Measurements from ENCODE around the gene HDAC1.
"Not testable (repeated sequence)": the region's sequence is repeated elsewhere in the genome, so short reads cannot be mapped to it uniquely, and the experiment has no call there.

HDAC1 gene

DNA sequence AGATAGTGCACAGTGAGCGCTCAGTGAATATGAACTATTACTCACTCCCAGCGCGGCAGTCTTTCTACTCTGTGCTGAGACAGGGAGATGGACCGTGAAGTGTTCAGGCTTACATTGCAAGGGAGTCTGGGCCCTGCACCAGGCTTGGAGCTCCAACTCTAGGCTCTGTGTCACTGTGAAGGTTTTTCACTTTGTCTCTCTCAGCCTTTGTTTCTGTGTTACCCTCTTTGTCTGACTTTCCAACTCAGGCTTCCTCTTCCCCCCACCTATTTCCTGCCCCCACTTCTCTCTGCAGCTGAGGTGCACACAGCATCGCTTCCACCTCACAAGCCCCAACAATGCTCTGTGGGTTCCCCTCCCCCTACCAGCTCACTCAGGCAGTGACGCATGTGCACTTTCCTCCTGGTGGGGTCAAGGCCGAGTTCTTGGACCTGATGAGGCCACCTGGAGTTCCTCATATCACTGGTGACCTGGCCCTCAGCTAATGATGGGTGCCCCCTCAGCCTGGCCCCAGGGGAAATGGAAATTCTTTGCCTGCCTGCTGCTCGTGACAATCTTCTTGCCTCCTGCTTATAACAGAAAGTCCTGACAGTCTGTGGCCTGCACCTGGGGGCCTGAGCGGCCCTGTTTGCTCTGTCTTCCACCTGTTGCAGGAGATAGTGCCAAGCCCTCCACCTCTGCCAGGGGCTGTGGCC is 41.9 kb upstream of the HDAC1 start:
- CTCF ChIA-PET: interaction anchor here (1.2 to 14.4 kb wide), 12 partner anchors 9 to 187 kb away, joined by 3 to 156 read pairs (median 10); partner anchors contain the start of gene KPNA6
- TF ChIP-seq, protein P1, sequence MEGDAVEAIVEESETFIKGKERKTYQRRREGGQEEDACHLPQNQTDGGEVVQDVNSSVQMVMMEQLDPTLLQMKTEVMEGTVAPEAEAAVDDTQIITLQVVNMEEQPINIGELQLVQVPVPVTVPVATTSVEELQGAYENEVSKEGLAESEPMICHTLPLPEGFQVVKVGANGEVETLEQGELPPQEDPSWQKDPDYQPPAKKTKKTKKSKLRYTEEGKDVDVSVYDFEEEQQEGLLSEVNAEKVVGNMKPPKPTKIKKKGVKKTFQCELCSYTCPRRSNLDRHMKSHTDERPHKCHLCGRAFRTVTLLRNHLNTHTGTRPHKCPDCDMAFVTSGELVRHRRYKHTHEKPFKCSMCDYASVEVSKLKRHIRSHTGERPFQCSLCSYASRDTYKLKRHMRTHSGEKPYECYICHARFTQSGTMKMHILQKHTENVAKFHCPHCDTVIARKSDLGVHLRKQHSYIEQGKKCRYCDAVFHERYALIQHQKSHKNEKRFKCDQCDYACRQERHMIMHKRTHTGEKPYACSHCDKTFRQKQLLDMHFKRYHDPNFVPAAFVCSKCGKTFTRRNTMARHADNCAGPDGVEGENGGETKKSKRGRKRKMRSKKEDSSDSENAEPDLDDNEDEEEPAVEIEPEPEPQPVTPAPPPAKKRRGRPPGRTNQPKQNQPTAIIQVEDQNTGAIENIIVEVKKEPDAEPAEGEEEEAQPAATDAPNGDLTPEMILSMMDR (IDR thresholded peaks at IDR 0.05; ENCODE audit: control extremely low read depth, extremely low read depth, low read depth, missing control alignments): no peak
- POLR2A ChIA-PET: interaction anchor here (0.6 to 3.5 kb wide), 4 partner anchors 9 to 314 kb away, joined by 3 to 27 read pairs (median 6); partner anchors contain the start of gene MARCKSL1
- peak; percentile 86 for DNase-seq (ENCODE audit: extremely low spot score)

DNA sequence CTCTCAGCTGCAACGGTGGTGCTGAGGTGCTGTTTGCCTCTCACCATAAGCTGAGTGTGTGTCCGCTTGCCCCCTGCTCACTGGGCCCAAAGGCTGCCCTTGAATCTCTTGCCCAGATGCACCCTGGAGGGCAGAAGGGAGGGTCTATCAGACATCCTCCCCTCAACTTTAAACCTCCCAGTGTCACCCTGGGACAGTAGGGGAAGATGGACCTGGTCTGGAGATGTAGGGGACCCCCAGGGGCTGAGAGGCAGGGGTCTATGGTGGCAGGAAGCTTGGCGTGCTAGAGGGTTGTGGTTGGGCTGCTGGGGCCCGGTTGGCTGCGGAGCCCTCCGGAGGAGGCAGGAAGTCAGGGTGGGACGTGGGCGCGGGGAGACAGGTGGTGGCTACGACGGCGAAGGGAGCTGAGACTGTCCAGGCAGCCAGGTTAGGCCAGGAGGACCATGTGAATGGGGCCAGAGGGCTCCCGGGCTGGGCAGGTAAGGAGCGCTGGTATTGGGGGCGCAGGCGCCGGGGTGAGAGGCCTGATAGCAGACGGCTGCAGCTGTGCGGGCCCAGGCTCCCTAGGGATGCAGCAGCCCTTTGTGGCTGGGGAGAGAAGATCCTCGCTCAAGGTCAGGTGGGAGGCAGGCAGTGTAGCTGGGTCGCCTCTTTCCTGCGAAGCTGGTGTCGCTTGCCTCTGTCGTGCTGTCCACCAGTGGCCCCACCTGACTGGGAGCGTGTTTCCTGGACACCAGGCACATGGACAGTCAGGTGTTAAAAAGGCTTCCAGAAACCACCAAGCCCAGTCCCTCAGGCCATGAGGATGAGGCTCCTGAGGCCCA is 40.8 kb upstream of the HDAC1 start, which contains the start of gene LCK:
Gene LCK (plus strand): TSS at position 373 of the 824 bp plus-strand sequence. CDS start 23,065 bp downstream, outside the sequence.
- DNase-seq (ENCODE audit: extremely low spot score): peak; percentile 65
- ChIA-PET POLR2A (interaction anchor here (0.7 to 3.5 kb wide), 3 partner anchors 10 to 85 kb away, joined by 3 to 27 read pairs (median 4); partner anchors contain the start of gene MARCKSL1), CTCF (interaction anchor here (0.6 to 14.4 kb wide), 9 partner anchors 8 to 150 kb away, joined by 3 to 156 read pairs (median 18); partner anchors contain the start of gene KPNA6)
- TF ChIP-seq, protein P1 (IDR thresholded peaks at IDR 0.05; ENCODE audit: control extremely low read depth, extremely low read depth, low read depth, missing control alignments): no peak

DNA sequence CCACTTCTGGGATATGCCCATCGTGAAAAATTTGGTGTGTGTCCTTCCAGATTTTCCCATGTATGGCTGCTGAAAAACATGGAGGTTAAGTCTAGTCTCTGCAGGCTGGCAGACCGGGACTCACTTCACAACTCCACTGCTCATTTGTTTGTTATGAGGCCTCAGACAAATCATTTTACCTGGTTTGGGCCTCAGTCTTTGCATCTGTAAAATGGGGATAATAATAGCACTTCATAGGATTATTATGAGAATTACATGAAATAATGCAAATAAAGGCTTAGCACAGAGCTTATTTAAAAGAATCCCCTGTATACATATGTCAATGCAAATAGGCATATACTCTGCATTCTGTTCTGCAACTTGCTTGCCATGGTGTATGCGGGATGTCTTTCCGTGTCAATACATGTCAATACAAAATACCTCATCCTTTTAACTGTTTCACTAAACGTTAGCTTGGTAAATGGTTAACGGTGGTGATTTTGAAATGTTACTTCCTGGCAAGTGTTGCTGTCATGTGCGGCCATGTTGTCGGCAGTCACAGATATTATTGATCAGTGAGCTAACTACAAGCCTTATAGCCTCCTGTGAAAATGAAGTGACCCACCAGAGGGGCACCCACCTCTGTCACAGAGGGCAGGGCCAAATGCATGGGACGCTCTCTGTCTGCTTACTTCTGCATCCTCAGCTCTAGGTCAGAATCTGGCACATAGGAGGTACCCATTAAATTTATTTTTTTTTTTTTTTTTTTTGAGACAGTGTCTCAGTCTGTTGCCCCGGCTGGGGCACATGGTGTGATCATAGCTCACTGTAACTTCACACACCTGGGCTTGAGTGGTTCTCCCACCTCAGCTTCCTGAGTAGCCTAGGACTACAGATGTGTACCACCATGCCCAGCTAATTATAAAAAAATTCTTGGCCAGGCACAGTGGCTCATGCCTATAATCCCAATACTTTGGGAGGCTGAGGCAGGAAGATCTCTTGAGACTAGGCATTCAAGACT is 36.5 kb upstream of the HDAC1 start:
- TF ChIP-seq, protein P1 (IDR thresholded peaks at IDR 0.05; ENCODE audit: control extremely low read depth, extremely low read depth, low read depth, missing control alignments): no peak
- DNase-seq (ENCODE audit: extremely low spot score): no peak
- POLR2A ChIA-PET: interaction anchor here (0.7 kb wide), 2 partner anchors 55 to 75 kb away, joined by 3 read pairs; partner anchors contain the start of gene CCDC28B
- CTCF ChIA-PET: interaction anchor here (0.7 to 10.5 kb wide), 10 partner anchors 7 to 145 kb away, joined by 3 to 104 read pairs (median 5); partner anchors contain the start of genes FAM167B and LCK

DNA sequence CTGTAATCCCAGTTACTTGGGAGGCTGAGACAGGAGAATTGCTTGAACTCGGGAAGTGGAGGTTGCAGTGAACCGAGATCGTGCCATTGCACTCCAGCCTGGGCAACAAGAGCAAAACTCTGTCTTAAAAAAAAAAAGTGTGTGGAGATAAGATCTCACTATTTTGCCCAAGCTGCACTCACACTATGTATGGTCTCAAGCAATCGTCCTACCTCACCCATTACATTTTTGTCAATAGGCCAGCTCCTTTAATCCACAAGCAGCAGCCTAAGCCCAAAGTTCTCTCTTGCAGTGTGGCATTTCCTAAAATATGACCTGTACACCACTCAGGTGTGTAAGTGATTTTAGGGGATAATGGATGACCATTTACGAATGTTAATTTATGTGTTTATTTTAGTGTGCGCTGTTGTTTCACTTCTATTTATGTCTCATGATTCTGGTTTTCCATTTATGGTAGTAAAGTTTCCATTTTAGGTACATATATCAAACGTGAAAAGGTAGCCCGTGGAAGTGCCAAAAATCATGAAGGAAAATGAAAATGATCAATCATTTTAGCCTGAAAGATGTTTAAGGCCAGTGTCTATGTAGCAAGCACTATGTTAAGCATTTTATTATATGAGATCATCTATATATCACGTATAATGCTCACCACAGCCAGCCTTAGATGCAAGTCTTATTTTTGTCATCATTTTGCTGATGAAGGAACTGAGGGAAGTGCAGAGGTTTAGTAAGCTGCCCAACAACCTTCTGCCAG is 35.2 kb upstream of the HDAC1 start:
- ChIA-PET POLR2A (interaction anchor here (0.8 kb wide), 1 partner anchor 48 kb away, joined by 3 read pairs; no protein-coding TSS in a partner anchor), CTCF (interaction anchor here (1.0 to 10.5 kb wide), 8 partner anchors 8 to 60 kb away, joined by 3 to 104 read pairs (median 4); partner anchors contain the start of genes FAM167B and LCK)
- TF ChIP-seq, protein P1 (IDR thresholded peaks at IDR 0.05; ENCODE audit: control extremely low read depth, extremely low read depth, low read depth, missing control alignments): no peak
- DNase-seq (ENCODE audit: extremely low spot score): no peak

DNA sequence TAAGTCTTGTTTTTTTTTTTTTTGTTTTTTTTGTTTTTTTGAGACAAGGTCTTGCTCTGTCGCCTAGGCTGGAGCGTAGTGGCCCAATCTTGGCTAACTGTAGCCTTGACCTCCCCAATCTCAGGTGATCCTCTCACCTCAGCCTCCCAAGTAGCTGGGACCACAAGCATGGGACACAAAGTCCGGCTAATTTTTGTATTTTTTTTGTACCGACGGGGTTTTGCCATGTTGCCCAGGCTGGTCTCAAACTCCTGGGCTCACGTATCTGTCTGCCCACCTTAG is 34.7 kb upstream of the HDAC1 start:
- no peak for DNase-seq (ENCODE audit: extremely low spot score)
- TF ChIP-seq, protein P1 (IDR thresholded peaks at IDR 0.05; ENCODE audit: control extremely low read depth, extremely low read depth, low read depth, missing control alignments): no peak
- ChIA-PET CTCF (interaction anchor here (1.0 to 7.0 kb wide), 5 partner anchors 9 to 59 kb away, joined by 3 to 75 read pairs (median 3); partner anchors contain the start of genes FAM167B and LCK), POLR2A (interaction anchor here (0.8 kb wide), 1 partner anchor 49 kb away, joined by 3 read pairs; no protein-coding TSS in a partner anchor)

DNA sequence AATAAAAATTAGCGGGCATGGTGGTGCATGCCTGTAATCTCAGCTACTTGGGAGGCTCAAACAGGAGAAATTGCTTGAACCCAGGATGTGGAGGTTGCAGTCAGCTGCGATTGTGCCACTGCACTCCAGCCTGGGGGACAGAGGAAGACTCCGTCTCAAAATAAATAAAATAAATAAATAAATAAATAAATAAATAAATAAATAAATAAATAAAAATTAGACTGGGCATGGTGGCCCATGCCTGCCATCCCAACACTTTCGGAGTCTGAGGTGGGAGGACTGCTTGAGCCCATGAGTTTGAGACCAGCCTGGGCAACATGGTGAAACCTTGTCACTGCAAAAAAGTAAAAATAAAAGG is 28.7 kb upstream of the HDAC1 start:
- CTCF ChIA-PET: interaction anchor here (1.1 kb wide), 1 partner anchor 25 kb away, joined by 3 read pairs; no protein-coding TSS in a partner anchor
- DNase-seq (ENCODE audit: extremely low spot score); POLR2A ChIA-PET: not testable (repeated sequence)
